ENCODE results near the gene MAG.

Gene MAG

DNA sequence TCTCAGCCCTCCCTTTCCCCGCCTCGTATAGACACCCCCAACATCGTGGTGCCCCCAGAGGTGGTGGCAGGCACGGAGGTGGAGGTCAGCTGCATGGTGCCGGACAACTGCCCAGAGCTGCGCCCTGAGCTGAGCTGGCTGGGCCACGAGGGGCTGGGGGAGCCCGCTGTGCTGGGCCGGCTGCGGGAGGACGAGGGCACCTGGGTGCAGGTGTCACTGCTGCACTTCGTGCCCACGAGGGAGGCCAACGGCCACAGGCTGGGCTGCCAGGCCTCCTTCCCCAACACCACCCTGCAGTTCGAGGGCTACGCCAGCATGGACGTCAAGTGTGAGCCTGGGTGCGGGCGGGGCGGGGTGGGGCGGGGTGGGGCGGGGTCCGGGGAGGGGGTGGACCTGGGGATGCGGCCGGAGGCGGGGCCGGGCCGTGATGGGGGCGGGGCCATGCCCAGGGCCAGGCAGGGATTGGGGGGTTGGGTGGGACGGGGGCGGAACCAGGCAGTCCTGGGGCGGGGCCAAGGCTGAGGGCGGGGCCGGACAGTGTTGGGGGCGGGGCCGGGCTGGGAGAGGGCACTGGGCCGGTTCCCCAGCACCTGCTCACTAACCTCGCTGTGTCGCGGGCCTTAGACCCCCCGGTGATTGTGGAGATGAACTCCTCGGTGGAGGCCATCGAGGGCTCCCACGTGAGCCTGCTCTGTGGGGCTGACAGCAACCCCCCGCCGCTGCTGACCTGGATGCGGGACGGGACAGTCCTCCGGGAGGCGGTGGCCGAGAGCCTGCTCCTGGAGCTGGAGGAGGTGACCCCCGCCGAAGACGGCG lies 7.8 kb downstream of the MAG start:
- DNase-seq (ENCODE audit: low read depth in 2 of 2), result no peak

DNA sequence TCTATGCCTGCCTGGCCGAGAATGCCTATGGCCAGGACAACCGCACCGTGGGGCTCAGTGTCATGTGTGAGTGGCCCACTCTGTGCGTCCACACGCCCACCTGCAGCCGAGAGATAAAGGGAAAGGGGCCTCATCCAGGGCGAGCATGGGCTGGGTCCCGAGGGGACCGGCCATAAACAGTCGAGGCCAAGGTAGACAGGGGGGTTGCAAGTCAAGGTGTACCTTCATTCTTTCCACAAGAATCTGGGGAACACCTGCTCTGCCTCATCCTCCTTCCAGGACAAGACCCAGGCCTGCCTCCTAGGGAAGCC lies 8.3 kb downstream of the MAG start:
- DNase-seq (ENCODE audit: low read depth in 2 of 2), result no peak

DNA sequence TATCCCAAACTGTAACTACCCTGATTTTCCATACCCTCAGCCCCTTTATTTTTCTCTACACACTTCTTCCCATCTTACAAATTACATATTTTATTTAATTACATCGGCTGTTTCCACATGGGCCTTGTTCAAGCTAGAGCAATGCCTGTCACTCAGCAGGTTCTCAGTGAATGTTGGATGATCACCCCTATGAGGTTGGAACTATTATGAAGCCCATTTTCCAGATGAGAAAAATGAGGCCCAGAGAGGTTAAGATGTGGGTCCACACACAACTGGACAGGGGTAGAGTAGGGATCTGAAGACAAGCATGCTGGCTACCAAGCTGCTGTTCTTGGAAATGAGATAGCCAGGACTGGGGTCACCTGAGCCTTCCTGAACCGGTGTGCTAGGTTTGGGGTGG lies 10.0 kb downstream of the MAG start:
- DNase-seq (ENCODE audit: low read depth in 2 of 2), result no peak

DNA sequence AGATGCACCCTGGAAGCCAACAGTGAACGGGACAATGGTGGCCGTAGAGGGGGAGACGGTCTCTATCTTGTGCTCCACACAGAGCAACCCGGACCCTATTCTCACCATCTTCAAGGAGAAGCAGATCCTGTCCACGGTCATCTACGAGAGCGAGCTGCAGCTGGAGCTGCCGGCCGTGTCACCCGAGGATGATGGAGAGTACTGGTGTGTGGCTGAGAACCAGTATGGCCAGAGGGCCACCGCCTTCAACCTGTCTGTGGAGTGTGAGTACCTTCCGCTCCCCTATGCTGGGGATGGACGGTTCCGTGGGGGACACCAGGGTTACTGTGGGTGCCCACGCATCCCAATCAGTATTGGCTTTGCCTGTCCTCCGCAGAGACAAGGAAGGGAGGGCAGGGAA lies 10.5 kb downstream of the MAG start:
- DNase-seq (ENCODE audit: low read depth in 2 of 2), result no peak

DNA sequence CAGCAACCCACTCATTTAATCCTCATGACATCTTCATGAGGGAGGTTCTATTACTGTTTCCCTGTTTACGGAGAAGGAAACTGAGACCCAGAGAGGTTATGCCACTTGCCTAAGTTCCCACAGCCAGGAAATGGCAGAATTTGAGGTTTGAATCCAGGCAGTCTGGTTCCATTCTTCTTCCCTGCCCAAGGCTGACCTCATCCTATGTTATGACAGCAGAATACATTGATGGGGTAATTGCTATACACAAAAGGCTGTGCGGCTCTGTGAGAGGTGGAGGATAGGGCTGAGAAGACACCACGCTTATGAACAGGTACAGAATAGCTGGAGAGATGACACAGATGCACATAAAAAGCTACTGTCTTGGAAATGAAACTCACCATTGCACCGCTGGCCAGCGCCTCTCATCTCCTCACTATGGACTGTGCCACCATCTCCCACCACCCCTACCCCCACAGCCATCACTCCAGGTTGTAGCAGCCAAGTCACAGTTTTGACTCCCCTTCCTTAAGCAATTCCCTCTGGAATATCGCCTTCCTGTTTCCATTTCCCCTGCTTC lies 11.5 kb downstream of the MAG start:
- no peak for DNase-seq (ENCODE audit: low read depth in 2 of 2)

DNA sequence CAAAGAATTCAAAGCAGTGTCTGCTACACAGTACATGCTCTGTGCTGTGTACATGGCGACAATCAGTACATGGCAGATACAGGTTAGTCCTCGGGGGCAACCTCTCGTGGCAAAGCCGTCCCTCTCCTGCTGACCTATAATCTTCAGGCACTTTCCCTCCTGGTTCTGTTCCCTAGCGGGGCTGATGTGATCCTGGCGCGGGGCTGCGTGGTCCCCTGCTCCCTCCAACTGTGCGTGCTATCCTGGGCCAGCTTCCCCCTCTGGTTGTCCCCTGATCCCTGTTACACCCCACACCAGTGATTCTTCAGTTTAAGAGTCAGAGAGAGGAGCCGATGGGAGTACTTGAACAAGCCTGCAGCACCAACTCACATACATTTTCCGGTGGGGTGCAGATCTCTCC lies 12.1 kb downstream of the MAG start:
- no peak for DNase-seq (ENCODE audit: low read depth in 2 of 2)

DNA sequence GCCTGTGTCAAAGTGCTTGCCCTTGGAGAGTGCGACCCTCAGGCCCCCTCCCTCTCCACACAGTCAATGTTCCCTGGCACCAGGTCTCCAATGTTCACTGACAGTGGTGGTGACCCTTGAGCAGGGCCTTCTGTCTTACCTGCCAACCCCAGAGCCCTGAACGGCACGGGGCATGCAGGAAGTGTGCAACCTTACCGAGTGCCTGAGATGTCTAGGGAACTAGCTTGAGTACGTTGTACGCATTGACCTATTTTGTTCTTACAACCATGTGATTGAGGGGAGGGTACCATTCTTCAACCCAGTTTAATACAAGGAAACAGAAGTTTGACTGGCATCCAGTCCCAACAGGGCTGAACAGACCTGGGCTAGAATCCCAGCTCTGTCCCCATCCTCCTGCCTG lies 13.2 kb downstream of the MAG start:
- DNase-seq (ENCODE audit: low read depth in 2 of 2), result no peak

DNA sequence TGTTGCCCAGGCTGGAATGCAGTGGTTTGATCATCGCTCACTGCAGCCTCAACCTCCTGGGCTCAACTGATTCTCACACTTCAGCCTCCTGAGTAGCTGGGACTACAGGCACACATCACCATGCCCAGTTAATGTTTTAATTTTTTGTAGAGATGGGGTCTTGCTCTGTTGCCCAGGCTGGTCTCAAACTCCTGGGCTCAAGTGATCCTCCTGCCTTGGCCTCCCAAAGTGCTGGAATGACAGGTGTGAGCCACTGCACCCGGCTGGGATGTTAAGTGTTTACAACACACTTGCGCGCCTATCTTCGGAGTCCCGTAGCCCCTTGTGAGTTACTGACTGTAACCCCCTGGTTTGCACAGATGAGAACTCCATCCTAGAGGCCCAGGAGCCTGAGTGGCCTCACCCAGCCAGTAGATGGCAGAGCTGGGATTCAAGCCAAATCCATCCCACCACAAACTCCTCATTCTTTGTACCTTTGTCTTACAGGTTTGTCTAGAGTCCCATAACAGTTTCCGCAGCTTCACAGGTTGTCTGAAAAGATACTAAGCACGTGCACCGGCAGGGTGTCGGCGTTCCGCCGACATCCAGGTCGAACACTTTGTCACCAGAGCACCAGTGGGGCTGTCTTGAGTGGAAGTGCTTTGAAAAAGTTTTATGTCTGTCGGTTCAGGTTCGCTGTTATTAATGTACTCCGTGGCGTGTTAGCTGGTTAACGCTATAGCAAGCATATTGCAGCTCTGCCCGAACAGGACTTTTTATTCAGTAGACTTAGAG lies 14.7 kb downstream of the MAG start:
- DNase-seq (ENCODE audit: low read depth in 2 of 2), result no peak

DNA sequence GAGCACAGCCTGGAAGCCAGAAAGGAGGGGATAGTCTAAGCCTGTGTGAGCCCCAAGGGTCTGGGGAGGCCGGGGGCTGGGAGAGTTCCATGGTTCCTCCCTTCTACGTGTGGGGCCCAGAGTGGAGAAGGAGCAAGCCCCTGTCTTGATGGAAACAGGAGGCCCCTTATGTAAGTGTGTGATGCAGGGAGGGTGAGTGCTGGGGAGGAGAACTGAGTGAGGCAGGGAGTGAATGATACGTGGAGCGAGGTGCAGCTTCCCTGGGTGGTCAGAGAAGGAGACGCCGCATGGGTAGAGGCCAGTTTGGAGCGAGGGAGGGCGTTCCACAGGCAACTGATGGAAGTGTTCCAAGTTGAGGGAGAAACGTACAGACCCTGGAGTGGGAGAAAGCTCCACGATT lies 16.0 kb downstream of the MAG start:
- no peak for DNase-seq (ENCODE audit: low read depth in 2 of 2)

DNA sequence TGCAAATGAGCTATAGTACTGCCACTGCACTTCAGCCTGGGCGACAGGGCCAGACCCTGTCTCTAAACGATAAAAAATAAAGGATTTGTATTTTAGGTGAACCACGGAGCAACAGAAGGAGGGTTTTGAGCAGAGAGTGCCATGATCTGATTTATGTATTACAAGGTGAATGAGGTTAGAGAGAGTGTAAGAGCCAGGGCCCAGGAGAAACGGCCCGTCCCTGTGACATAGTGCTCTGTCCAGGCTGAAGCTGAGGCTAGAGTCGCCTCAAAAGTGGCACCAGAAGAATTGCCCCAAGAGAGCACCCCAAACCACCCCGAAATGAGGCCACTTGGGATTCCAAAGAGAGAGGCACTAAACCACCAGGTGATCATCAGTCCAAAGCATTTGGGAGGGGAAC lies 16.9 kb downstream of the MAG start:
- no peak for DNase-seq (ENCODE audit: low read depth in 2 of 2)

DNA sequence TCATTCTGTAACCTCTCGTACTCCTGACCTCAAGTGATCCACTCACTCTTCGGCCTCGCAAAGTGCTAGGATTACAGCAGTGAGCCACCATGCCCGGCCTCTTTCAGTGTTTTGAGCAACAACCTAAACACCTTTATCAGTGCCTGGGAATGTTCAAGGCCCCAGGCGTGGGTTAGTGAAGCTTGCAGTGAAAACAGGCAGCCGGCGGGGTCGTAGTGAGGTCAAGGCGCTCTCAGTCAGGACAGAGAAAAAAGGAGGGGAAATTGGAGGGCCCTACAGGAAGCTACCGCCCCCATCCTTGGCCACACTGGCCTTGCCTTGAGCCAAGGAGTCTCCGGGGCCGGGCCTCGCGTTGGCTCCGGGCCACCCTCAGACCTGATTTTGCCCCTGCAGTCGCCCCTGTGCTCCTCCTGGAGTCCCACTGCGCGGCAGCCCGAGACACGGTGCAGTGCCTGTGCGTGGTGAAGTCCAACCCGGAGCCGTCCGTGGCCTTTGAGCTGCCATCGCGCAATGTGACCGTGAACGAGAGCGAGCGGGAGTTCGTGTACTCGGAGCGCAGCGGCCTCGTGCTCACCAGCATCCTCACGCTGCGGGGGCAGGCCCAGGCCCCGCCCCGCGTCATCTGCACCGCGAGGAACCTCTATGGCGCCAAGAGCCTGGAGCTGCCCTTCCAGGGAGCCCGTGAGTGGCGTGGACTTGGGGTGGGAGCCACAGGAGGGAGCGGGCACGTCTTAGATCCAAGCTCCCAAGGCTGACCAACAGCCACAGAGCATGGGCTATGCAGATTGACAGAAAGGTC lies 17.7 kb downstream of the MAG start:
- DNase-seq (ENCODE audit: low read depth in 2 of 2), result no peak

DNA sequence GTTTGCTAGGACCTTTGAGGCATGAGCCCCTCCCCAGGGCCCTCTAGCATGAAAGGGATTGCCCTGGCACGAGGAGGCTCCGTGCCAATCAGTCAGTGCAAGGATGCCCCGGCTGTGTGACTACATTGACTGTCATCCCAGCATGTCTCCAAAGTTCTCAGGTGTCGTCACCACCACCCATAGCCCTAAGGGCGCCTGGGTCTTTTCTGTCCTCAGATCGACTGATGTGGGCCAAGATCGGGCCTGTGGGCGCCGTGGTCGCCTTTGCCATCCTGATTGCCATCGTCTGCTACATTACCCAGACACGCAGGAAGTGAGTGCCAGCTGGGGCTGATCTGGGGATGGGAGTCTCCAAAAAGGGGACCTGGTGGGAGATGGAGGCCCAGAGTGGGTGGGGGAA lies 18.4 kb downstream of the MAG start:
- no peak for DNase-seq (ENCODE audit: low read depth in 2 of 2)

DNA sequence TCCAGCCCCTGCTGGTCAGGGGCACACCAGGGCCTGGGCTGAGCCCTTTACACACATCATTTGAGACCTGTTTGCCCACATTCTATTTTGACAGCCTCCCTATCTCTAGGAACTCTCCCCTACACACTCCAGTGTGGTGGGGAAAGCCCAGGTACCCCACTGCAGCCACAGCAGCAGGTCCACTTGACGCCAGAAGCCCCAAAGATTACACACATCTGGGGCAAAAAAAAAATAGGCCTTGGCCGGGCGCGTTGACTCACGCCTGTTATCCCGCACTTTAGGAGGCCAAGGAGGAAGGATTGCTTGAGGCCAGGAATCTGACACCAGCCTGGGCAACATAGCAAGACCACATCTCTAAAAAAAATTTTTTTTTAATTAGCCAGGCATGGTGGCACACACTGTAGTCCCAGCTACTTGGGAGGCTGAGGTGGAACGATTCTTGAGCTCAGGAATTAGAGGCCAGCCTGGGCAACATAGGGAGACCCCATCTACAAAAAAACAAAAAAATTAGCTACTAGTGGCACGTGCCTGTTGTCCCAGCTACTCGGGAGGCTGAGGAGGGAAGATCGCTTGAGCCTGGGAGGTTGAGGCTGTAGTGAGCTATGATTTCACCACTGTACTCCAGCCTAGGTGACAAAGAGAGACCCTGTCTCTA lies 19.0 kb downstream of the MAG start:
- no peak for DNase-seq (ENCODE audit: low read depth in 2 of 2)

DNA sequence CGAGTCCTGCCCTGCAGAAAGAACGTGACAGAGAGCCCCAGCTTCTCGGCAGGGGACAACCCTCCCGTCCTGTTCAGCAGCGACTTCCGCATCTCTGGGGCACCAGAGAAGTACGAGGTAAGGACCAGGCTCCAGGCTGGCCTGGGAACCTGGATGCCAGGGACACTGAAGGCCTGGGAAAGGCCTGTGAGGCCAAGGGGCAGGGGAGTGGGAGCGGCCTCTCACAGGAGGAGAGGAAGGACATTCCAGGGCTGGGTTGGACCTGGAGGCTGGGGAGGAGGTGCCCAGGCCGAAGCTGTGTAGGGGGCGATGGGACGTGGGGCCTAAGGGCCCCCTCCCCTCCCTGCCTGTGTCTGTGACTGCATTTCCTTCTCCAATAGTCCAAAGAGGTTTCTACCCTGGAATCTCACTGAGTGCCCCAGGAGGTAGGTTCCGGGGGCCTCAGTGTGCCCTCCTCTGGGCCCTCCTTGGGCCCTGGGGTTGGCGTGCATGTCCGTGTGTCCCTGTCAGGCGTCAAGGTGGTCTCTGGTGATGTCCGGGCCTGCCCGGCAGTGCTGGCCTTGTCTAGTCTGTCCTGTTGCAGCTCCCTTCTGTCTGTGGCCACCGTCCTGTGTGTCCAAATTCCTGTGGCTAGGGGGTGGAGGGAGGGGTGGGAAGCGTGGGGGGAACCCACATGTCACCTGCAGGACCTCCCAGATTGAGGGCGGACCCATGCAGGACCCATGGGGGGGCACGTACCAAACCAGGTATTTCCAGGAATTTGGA lies 20.1 kb downstream of the MAG start:
- no peak for DNase-seq (ENCODE audit: low read depth in 2 of 2)

DNA sequence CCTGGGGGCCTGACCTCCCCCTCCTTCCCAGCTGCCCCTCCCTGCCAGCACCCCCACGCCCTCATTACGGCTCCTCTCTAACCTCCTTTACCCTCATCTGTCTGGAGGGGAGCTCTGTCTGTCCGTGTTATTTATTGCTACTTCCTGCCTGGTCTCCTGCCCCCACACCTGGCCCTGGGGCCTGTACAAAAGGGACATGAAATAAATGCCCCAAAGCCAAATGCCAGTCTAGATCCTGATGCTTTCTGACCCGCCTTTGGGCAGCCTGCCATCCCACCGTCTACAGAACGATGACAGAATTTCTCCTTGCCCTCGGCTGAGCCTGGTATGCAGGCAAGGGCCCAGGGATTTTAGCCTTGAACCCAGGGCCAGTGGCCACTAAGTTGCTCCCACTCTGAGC lies 21.6 kb downstream of the MAG start:
- no peak for DNase-seq (ENCODE audit: low read depth in 2 of 2)

DNA sequence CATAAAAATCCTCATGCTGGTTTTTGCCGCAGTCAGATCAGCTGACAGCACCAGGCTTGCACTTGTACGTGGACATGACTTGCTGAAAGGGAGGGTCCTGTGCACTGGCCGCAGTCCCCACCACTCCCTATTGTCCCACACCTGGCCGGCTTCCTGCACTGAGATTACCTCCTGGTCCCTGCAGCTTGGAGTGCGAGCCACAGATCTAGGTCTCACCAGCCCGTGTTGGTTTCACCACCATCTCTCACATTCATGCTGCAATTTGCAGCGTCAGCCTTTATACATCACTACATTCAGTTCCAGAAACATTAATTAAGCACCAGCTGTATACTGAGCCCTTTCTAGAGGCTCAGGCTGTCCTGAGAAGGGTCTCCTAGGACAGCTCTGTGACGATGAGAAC lies 22.1 kb downstream of the MAG start:
- DNase-seq (ENCODE audit: low read depth in 2 of 2), result no peak

DNA sequence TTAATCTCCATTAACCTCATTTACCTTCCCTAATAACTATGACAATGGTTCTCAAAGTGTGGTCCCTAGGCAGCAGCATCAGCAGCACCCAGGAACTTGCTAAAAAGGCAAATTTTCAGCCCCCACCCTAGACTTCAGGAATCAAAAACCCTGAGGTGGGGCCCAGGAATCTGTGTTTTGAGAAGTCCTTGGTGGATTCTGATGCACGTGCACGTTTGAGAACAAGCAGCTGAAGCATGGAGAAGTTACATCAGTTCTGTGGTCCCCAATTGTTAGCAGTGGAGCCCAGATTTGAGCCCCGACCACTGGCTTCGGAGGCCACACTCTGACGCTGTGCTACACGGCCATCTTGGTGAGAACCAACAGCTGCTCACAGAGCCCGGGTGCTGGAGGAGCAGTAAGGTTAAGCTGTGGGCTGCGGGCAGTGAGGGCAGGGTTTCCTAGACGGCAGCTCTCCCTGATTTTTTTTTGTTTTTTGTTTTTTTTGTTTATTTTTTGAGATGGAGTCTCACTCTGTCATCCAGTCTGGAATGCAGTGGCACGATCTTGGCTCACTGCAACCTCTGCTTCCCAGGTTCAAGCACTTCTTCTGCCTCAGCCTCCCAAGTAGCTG lies 23.0 kb downstream of the MAG start:
- DNase-seq (ENCODE audit: low read depth in 2 of 2), result no peak

DNA sequence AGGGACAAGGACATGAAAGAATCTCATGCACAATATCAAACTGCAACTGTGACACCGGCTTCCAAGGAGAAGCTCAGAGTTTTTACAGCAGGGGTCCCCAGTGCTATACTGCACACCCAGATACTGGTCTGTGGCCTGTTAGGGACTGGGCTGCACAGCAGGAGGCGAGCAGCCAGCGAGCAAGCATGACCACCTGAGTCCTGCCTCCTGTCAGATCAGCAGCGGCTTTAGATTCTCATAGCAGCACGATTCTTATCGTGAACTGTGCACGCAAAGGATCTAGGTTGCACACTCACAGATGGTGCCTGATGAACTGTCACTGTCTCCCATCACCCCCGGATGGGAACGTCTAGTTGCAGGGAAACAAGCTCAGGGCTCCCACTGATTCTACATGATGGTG lies 23.9 kb downstream of the MAG start:
- DNase-seq (ENCODE audit: low read depth in 2 of 2), result no peak

DNA sequence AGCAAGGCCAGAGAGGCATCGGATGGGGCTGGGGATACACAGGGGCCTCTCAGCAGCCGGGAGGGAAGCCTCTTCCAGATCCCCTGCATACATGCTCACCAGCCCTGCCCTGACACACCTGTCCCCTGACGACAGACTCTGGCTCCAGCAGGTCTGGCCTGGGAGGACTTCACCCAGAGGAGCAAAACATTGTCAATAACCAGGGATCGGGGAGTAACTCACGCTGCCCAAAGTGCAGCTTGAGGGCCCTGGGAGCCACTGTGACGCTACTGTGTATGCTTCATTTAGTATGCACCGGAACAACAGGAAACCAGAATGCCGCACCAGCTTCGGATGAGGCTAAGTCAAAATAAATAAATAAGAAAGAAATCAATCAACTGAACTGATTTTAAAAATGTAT lies 24.6 kb downstream of the MAG start:
- DNase-seq (ENCODE audit: low read depth in 2 of 2), result no peak

DNA sequence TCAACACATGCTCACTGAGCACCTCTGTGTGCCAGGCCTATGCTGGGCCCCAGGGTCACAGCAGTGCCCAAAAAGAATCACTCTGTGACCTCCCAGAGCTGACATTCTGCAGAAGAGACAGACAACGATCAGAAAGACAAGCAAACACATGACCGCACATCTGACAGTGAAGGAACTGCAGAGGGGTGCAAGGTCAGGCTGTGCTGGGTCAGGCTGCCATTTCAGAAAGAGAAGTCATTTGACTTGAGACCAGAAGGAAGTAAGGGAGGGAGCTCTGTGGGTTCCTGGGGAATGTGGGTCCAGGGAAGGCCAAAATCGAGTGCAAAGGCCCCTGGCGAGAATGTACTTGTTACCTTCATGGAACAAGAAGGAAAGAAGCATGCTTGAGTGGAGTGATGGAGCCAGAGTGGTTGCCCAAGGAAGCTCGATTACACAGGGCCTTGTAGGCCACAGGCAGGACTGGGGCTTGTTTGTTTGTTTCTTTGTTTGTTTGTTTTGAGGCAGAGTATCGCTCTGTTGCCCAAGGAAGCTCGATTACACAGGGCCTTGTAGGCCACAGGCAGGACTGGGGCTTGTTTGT lies 25.6 kb downstream of the MAG start:
- DNase-seq (ENCODE audit: low read depth in 2 of 2), result no peak

Measured in stimulated activated CD4-positive, alpha-beta T cell treated with anti-CD3 and anti-CD28 coated beads, Interleukin-12 subunit alpha, Interleukin-12 subunit beta, amount 100 ng/mL, for 24 hours (primary cell).